DND-41 (cell line): ENCODE measurements around the gene PLD1.

Source experiments
- ATAC-seq: fragments of 200-7000 bp; cut with Tn5 transposase; 3 replicates; pipeline ENCODE4 v1.9.1; 2021; ENCODE audit warnings: low read depth; ENCODE audit not compliant: insufficient read depth
- DNase-seq: peaks from one replicate; pipeline ENCODE4 v3.0.0-alpha.2; 2020
- H2AFZ ChIP-seq: 2 replicates; pipeline ENCODE4 v1.6.0; 2012; ENCODE audit warnings: low read depth, low read length
- H3K27ac ChIP-seq: 2 replicates; pipeline ENCODE4 v1.5.1; 2012; ENCODE audit warnings: low read length, inconsistent platforms
- H3K27me3 ChIP-seq: fragments of 200-600 bp; sonication (generic); 2 replicates; pipeline ENCODE4 v1.6.0; 2012; ENCODE audit warnings: low read length, mild to moderate bottlenecking, inconsistent platforms; ENCODE audit not compliant: insufficient read depth, poor library complexity
- H3K36me3 ChIP-seq: 2 replicates; pipeline ENCODE4 v1.5.1; 2012; ENCODE audit warnings: low read length, inconsistent platforms; ENCODE audit not compliant: insufficient read depth
- H3K4me1 ChIP-seq: 2 replicates; pipeline ENCODE4 v1.5.1; 2012; ENCODE audit warnings: mild to moderate bottlenecking, low read length; ENCODE audit not compliant: insufficient read depth
- H3K4me2 ChIP-seq: 2 replicates; pipeline ENCODE4 v1.6.0; 2012; ENCODE audit warnings: mild to moderate bottlenecking, moderate library complexity, low read length, inconsistent platforms; ENCODE audit not compliant: insufficient read depth
- H3K4me3 ChIP-seq, 2 experiments: fragments of 200-600 bp in 1 of 2; shearing (Covaris generic) in 1 of 2; 2 replicates each; pipeline ENCODE4 v1.5.1; 2012 to 2016; ENCODE audit warnings: inconsistent platforms in 2 of 2, low read length in 2 of 2, mild to moderate bottlenecking in 2 of 2, low read depth in 1 of 2, moderate library complexity in 1 of 2
- H3K79me2 ChIP-seq: 2 replicates; pipeline ENCODE4 v1.6.0; 2012; ENCODE audit warnings: low read length, inconsistent platforms; ENCODE audit not compliant: insufficient read depth
- H3K9ac ChIP-seq: 2 replicates; pipeline ENCODE4 v1.6.0; 2012; ENCODE audit warnings: low read depth, mild to moderate bottlenecking, inconsistent platforms, low read length, moderate library complexity
- H3K9me3 ChIP-seq: 2 replicates; pipeline ENCODE4 v1.5.1; 2012; ENCODE audit warnings: low read length, moderate library complexity, mild to moderate bottlenecking, inconsistent platforms; ENCODE audit not compliant: insufficient read depth, severe bottlenecking
- H4K20me1 ChIP-seq: 2 replicates; pipeline ENCODE4 v1.6.0; 2012; ENCODE audit warnings: low read length; ENCODE audit not compliant: insufficient read depth
- CTCF ChIP-seq: IDR thresholded peaks from 2 replicates; pipeline ENCODE4 v1.5.1; 2012; ENCODE audit warnings: borderline replicate concordance, low read length, moderate library complexity, mild to moderate bottlenecking; ENCODE audit not compliant: poor library complexity, severe bottlenecking; ENCODE audit errors: extremely low read depth
- EZH2 ChIP-seq: IDR thresholded peaks from 3 replicates; pipeline ENCODE4 v1.6.1; 2012; ENCODE audit warnings: borderline replicate concordance, low read depth, mild to moderate bottlenecking, moderate library complexity, low read length, inconsistent platforms; ENCODE audit not compliant: severe bottlenecking

The PLD1 gene

DNA sequence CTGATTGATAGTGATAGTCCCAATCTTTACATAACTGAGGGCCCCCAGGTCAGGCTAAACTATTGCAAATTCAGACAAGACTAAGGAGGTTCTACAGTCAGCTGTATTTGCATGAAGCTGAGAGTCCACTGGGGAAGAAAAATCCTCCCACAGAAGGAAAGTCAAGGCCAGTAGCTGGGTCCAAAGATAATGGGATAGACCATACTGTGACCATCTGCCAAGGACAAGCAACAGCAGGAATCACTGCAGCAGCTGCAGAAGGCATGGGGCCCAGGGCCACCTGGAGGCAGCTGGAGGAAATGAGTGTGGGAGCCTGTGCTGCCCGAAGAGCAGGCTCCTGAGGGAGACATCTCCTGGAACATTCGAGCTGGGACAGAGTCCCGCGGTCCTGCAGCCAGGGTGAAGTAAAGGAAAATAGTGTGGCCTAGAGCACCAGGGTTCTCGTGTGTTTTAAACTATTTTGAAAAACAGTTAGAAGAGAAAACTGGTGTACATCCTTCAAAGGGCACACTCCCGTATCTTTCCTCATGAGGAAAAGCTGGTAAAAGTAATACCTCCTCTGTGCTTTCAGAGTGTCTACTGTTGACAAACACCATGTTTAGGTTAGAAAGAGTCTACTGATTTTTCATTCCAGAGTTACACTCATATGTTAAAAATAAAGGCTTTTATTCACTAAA is 19.7 kb upstream of the PLD1 start:
- no peak for ATAC-seq
- H3K27me3 ChIP-seq = peaks cover 14% of the 10 kb centered on the region
- no peak overlapping the region for H3K9ac ChIP-seq
- no peak overlapping the region for H3K27ac ChIP-seq
- no peak for DNase-seq
- H3K4me2 ChIP-seq = no peak overlapping the region
- no peaks in the 10 kb centered on the region for H3K4me1 ChIP-seq
- H4K20me1 ChIP-seq = no peaks in the 10 kb centered on the region
- H3K36me3 ChIP-seq = no peaks in the 10 kb centered on the region
- peak; percentile 26 for TF ChIP-seq CTCF
- no peak for TF ChIP-seq EZH2
- H3K79me2 ChIP-seq = no peaks in the 10 kb centered on the region
- no peak overlapping the region for H3K4me3 ChIP-seq
- H2AFZ ChIP-seq = no peak overlapping the region
- no peaks in the 10 kb centered on the region for H3K9me3 ChIP-seq

DNA sequence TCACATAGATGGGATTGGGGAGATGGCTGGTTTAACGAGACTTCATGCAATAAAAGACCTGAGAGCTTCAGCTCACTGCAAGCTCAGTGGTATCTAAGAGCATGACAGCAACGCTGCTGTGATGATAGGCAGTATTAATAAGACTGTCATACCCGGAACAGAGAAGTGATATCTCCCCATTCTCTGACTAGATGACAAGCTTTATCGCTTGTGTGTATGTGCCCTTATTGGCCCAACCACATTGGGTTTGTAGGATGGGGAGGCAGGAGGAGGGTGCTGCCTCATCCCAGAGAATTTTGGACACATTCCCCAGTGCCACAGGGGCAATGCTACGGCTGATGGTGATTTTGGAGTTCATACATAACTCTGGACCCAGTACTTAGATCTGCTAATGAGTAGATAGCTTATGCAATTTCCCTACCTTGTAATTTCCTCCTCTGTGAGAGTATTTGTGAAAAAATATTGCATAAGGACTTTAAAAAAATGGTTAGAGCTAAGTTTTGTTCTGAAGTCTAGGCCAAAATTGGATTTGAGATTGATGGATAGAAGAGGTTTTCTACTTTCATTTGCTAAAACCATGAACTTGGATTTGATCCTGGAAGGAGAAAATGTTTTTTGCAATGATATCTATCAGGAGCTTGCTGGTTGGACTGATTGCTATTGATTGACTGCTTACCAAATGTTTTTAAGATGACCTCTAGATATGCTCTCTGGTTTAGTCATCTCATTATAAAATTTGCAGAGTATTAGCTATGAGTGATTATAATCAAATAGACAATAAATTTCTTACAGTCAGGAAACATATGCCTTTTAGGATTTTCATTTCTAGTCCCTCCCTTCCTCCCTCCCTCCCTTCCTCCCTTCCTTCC is 18.9 kb upstream of the PLD1 start:
- Histone ChIP-seq H3K4me1 (no peaks in the 10 kb centered on the region), H3K9me3 (no peaks in the 10 kb centered on the region), H3K4me2 (no peak overlapping the region), H3K36me3 (no peaks in the 10 kb centered on the region), H3K27me3 (peaks cover 14% of the 10 kb centered on the region), H3K9ac (no peak overlapping the region), H4K20me1 (no peaks in the 10 kb centered on the region), H3K79me2 (no peaks in the 10 kb centered on the region), H3K4me3 (no peak overlapping the region), H3K27ac (no peak overlapping the region), H2AFZ (no peak overlapping the region)
- no peak for ATAC-seq
- DNase-seq = no peak
- TF ChIP-seq CTCF (no peak), EZH2 (no peak)

DNA sequence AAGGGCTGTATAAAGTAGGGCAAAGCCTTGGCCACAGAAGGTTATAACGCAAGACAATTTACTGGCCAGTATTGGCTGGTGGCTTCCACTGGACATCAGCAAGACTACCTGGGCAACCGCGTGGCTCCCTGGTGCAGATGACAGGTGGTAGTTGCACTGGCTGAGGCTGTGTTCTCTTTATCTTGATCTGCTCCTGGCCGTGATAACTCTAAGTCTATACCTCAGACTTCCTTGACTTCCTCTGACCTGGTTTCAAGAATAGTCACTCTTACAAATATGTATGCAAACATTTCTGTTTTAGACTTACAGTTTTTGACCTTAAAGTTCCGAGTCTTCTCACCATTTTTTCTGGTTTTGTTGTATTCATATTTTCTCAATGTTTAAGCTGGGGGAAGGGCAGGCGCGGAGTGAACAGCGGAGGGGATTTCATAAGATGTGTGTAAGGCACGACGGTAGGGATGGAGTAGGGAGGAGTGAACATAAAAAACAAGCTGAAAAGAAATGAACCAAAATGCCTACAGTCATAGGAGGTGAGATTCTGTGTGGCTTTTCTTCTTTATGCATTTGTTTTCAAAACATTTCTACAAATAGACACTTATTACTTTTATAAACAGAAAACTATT is 17.7 kb upstream of the PLD1 start:
- Histone ChIP-seq H3K4me1 (no peaks in the 10 kb centered on the region), H2AFZ (no peak overlapping the region), H3K9me3 (no peaks in the 10 kb centered on the region), H4K20me1 (no peaks in the 10 kb centered on the region), H3K27ac (no peak overlapping the region), H3K4me2 (no peak overlapping the region), H3K4me3 (no peak overlapping the region), H3K79me2 (no peaks in the 10 kb centered on the region), H3K27me3 (peaks cover 14% of the 10 kb centered on the region), H3K9ac (no peak overlapping the region), H3K36me3 (no peaks in the 10 kb centered on the region)
- TF ChIP-seq CTCF (no peak), EZH2 (no peak)
- no peak for DNase-seq
- ATAC-seq = no peak
